ENCODE measurements around the gene PIAS4.

The PIAS4 gene

GRCh38 chr19:4080473-4080872 is 72.9 kb downstream of the PIAS4 start:
- no peak for DNase-seq

GRCh38 chr19:4081441-4082129 is 74.0 kb downstream of the PIAS4 start:
- DNase-seq = no peak

- DNase-seq = no peak
These were observed 74.6 kb downstream of the PIAS4 start for GRCh38 chr19:4082172-4082571.

- DNase-seq = no peak
These were observed 76.4 kb downstream of the PIAS4 start for GRCh38 chr19:4083677-4084546.

- no peak for DNase-seq
These were observed 77.0 kb downstream of the PIAS4 start for GRCh38 chr19:4084547-4084877.

GRCh38 chr19:4086411-4086867 is 78.9 kb downstream of the PIAS4 start:
- DNase-seq = no peak

GRCh38 chr19:4087787-4088679 is 80.5 kb downstream of the PIAS4 start:
- DNase-seq = no peak

- no peak for DNase-seq
These were observed 81.4 kb downstream of the PIAS4 start for GRCh38 chr19:4088975-4089374.
